ENCODE measurements around the gene CHORDC1. TPM values are rescaled to one million over a fixed set of nuclear protein-coding genes. Genes with fewer than 3 reads are reported as not detected.
"Not testable (repeated sequence)": the region's sequence is repeated elsewhere in the genome, so short reads cannot be mapped to it uniquely, and the experiment has no call there.

CHORDC1 gene
- 38.9 TPM for total RNA-seq

GRCh38 chr11:90222459-90223247 is at the start of gene CHORDC1:
TSS of gene CHORDC1 (minus strand) at chr11:90223049. CDS start at chr11:90222954, 95 bp downstream.
- DNase-seq (ENCODE audit: low spot score): peak; percentile 93

GRCh38 chr11:90257158-90257525 is 34.3 kb upstream of the CHORDC1 start:
- no peak for DNase-seq (ENCODE audit: low spot score)

- DNase-seq (ENCODE audit: low spot score): no peak
These were observed 33.7 kb upstream of the CHORDC1 start for GRCh38 chr11:90256404-90257157.

GRCh38 chr11:90254065-90254464 is 31.2 kb upstream of the CHORDC1 start:
- DNase-seq (ENCODE audit: low spot score): no peak

- DNase-seq (ENCODE audit: low spot score): no peak
These were observed 29.2 kb upstream of the CHORDC1 start for GRCh38 chr11:90252053-90252452.

GRCh38 chr11:90251599-90251998 is 28.8 kb upstream of the CHORDC1 start:
- no peak for DNase-seq (ENCODE audit: low spot score)

- no peak for DNase-seq (ENCODE audit: low spot score)
These were observed 28.1 kb upstream of the CHORDC1 start for GRCh38 chr11:90250970-90251369.

- DNase-seq (ENCODE audit: low spot score): no peak
These were observed 23.6 kb upstream of the CHORDC1 start for GRCh38 chr11:90246468-90246867.

- no peak for DNase-seq (ENCODE audit: low spot score)
These were observed 20.7 kb upstream of the CHORDC1 start for GRCh38 chr11:90243534-90243933.

GRCh38 chr11:90242894-90243416 is 20.1 kb upstream of the CHORDC1 start:
- no peak for DNase-seq (ENCODE audit: low spot score)

- no peak for DNase-seq (ENCODE audit: low spot score)
These were observed 18.6 kb upstream of the CHORDC1 start for GRCh38 chr11:90241414-90241813.

- DNase-seq (ENCODE audit: low spot score): not testable (repeated sequence)
These were observed 17.3 kb upstream of the CHORDC1 start for GRCh38 chr11:90239967-90240636.

- no peak for DNase-seq (ENCODE audit: low spot score)
These were observed 14.2 kb upstream of the CHORDC1 start for GRCh38 chr11:90237004-90237403.

GRCh38 chr11:90235526-90235925 is 12.7 kb upstream of the CHORDC1 start:
- DNase-seq (ENCODE audit: low spot score): no peak

GRCh38 chr11:90234977-90235376 is 12.1 kb upstream of the CHORDC1 start:
- DNase-seq (ENCODE audit: low spot score): no peak

GRCh38 chr11:90229791-90230190 is 6.9 kb upstream of the CHORDC1 start:
- DNase-seq (ENCODE audit: low spot score): no peak

GRCh38 chr11:90228056-90228455 is 5.2 kb upstream of the CHORDC1 start:
- DNase-seq (ENCODE audit: low spot score): no peak

- no peak for DNase-seq (ENCODE audit: low spot score)
These were observed 368 bp upstream of the CHORDC1 start for GRCh38 chr11:90223248-90223585.

- DNase-seq (ENCODE audit: low spot score): no peak
These were observed 918 bp downstream of the CHORDC1 start for GRCh38 chr11:90221803-90222458.

GRCh38 chr11:90220391-90220790 is 2.5 kb downstream of the CHORDC1 start:
- DNase-seq (ENCODE audit: low spot score): no peak

- no peak for DNase-seq (ENCODE audit: low spot score)
These were observed 3.4 kb downstream of the CHORDC1 start for GRCh38 chr11:90219438-90219837.

- no peak for DNase-seq (ENCODE audit: low spot score)
These were observed 4.2 kb downstream of the CHORDC1 start for GRCh38 chr11:90218606-90219005.
